ENCODE results near the gene CGAS.

GRCh38 chr6:73487473-73487872 is 35.4 kb upstream of the CGAS start:
- TF ChIP-seq CTCF (IDR thresholded peaks at IDR 0.05; ENCODE audit: insufficient read depth, low read depth, low read length) (no peak), EZH2 (IDR thresholded peaks at IDR 0.05; ENCODE audit: insufficient read depth, low read length) (no peak)
